ENCODE data around the gene PAPPA. TPM values are rescaled to one million over a fixed set of nuclear protein-coding genes. Genes with fewer than 3 reads are reported as not detected.

Gene PAPPA
- total RNA-seq, 2 donors from 2014 or later = 0.26 to 0.35 TPM

GRCh38 chr9:116329470-116329869 is 175.9 kb downstream of the PAPPA start:
- Mint-ChIP-seq H3K4me1 (no peaks in the 10 kb centered on the region), H3K9me3 (peaks cover 3% of the 10 kb centered on the region), H3K36me3 (ENCODE audit: low read depth) (no peaks in the 10 kb centered on the region), H3K4me3 (no peak overlapping the region), H3K27me3 (peaks cover 13% of the 10 kb centered on the region), H3K27ac (no peak overlapping the region)
- no peak for ATAC-seq (replicated peaks)

- H3K27me3 Mint-ChIP-seq = peaks cover 10% of the 10 kb centered on the region
- no peaks in the 10 kb centered on the region for H3K36me3 Mint-ChIP-seq (ENCODE audit: low read depth)
- peaks cover 3% of the 10 kb centered on the region for H3K9me3 Mint-ChIP-seq
- H3K27ac Mint-ChIP-seq = no peak overlapping the region
- H3K4me3 Mint-ChIP-seq = no peak overlapping the region
- ATAC-seq (replicated peaks) = no peak
- H3K4me1 Mint-ChIP-seq = no peaks in the 10 kb centered on the region
Observed at GRCh38 chr9:116331241-116331640, 177.7 kb downstream of the PAPPA start.

GRCh38 chr9:116332090-116332489 is 178.5 kb downstream of the PAPPA start:
- no peaks in the 10 kb centered on the region for H3K36me3 Mint-ChIP-seq (ENCODE audit: low read depth)
- H3K4me3 Mint-ChIP-seq = no peak overlapping the region
- H3K27me3 Mint-ChIP-seq = peaks cover 5% of the 10 kb centered on the region
- peaks cover under 1% of the 10 kb centered on the region for H3K9me3 Mint-ChIP-seq
- no peaks in the 10 kb centered on the region for H3K4me1 Mint-ChIP-seq
- no peak overlapping the region for H3K27ac Mint-ChIP-seq
- no peak for ATAC-seq (replicated peaks)

- Mint-ChIP-seq H3K9me3 (no peaks in the 10 kb centered on the region), H3K4me1 (no peaks in the 10 kb centered on the region), H3K27me3 (peaks cover 8% of the 10 kb centered on the region), H3K4me3 (no peak overlapping the region), H3K27ac (no peak overlapping the region), H3K36me3 (ENCODE audit: low read depth) (no peaks in the 10 kb centered on the region)
- ATAC-seq (replicated peaks) = no peak
Observed at GRCh38 chr9:116333254-116333653, 179.7 kb downstream of the PAPPA start.

GRCh38 chr9:116334546-116335150 is 181.1 kb downstream of the PAPPA start:
- Mint-ChIP-seq H3K4me1 (no peaks in the 10 kb centered on the region), H3K9me3 (no peaks in the 10 kb centered on the region), H3K36me3 (ENCODE audit: low read depth) (no peaks in the 10 kb centered on the region), H3K27ac (no peak overlapping the region), H3K27me3 (peaks cover 11% of the 10 kb centered on the region), H3K4me3 (no peak overlapping the region)
- no peak for ATAC-seq (replicated peaks)

GRCh38 chr9:116335392-116335791 is 181.8 kb downstream of the PAPPA start:
- Mint-ChIP-seq H3K27me3 (peaks cover 14% of the 10 kb centered on the region), H3K4me1 (no peaks in the 10 kb centered on the region), H3K9me3 (no peaks in the 10 kb centered on the region), H3K4me3 (no peak overlapping the region), H3K36me3 (ENCODE audit: low read depth) (no peaks in the 10 kb centered on the region), H3K27ac (no peak overlapping the region)
- no peak for ATAC-seq (replicated peaks)

GRCh38 chr9:116336133-116336862 is 182.7 kb downstream of the PAPPA start:
- no peaks in the 10 kb centered on the region for H3K36me3 Mint-ChIP-seq (ENCODE audit: low read depth)
- no peak overlapping the region for H3K27ac Mint-ChIP-seq
- H3K9me3 Mint-ChIP-seq = no peaks in the 10 kb centered on the region
- no peak overlapping the region for H3K4me3 Mint-ChIP-seq
- peaks cover 14% of the 10 kb centered on the region for H3K27me3 Mint-ChIP-seq
- ATAC-seq (replicated peaks) = no peak
- no peaks in the 10 kb centered on the region for H3K4me1 Mint-ChIP-seq

GRCh38 chr9:116337015-116337414 is 183.4 kb downstream of the PAPPA start:
- H3K36me3 Mint-ChIP-seq (ENCODE audit: low read depth) = no peaks in the 10 kb centered on the region
- ATAC-seq (replicated peaks) = no peak
- no peak overlapping the region for H3K27ac Mint-ChIP-seq
- H3K4me3 Mint-ChIP-seq = no peak overlapping the region
- no peaks in the 10 kb centered on the region for H3K4me1 Mint-ChIP-seq
- no peaks in the 10 kb centered on the region for H3K9me3 Mint-ChIP-seq
- peaks cover 14% of the 10 kb centered on the region for H3K27me3 Mint-ChIP-seq

GRCh38 chr9:116340270-116340669 is 186.7 kb downstream of the PAPPA start:
- H3K36me3 Mint-ChIP-seq (ENCODE audit: low read depth) = no peaks in the 10 kb centered on the region
- H3K4me3 Mint-ChIP-seq = no peak overlapping the region
- no peak for ATAC-seq (replicated peaks)
- H3K4me1 Mint-ChIP-seq = no peaks in the 10 kb centered on the region
- H3K9me3 Mint-ChIP-seq = no peaks in the 10 kb centered on the region
- H3K27ac Mint-ChIP-seq = no peak overlapping the region
- H3K27me3 Mint-ChIP-seq = peaks cover 14% of the 10 kb centered on the region

GRCh38 chr9:116342061-116342460 is 188.5 kb downstream of the PAPPA start:
- Mint-ChIP-seq H3K9me3 (no peaks in the 10 kb centered on the region), H3K27me3 (peaks cover 13% of the 10 kb centered on the region), H3K4me3 (no peak overlapping the region), H3K4me1 (no peaks in the 10 kb centered on the region), H3K36me3 (ENCODE audit: low read depth) (no peaks in the 10 kb centered on the region), H3K27ac (no peak overlapping the region)
- no peak for ATAC-seq (replicated peaks)

GRCh38 chr9:116342941-116343340 is 189.3 kb downstream of the PAPPA start:
- Mint-ChIP-seq H3K27ac (no peak overlapping the region), H3K4me1 (no peaks in the 10 kb centered on the region), H3K4me3 (no peak overlapping the region), H3K9me3 (no peaks in the 10 kb centered on the region), H3K36me3 (ENCODE audit: low read depth) (no peaks in the 10 kb centered on the region), H3K27me3 (peaks cover 12% of the 10 kb centered on the region)
- no peak for ATAC-seq (replicated peaks)

- Mint-ChIP-seq H3K4me3 (no peak overlapping the region), H3K27me3 (peaks cover 6% of the 10 kb centered on the region), H3K27ac (no peak overlapping the region), H3K9me3 (peaks cover 3% of the 10 kb centered on the region), H3K36me3 (ENCODE audit: low read depth) (no peaks in the 10 kb centered on the region), H3K4me1 (no peaks in the 10 kb centered on the region)
- ATAC-seq (replicated peaks) = no peak
Observed at GRCh38 chr9:116344416-116344815, 190.8 kb downstream of the PAPPA start.

- Mint-ChIP-seq H3K27me3 (peaks cover 3% of the 10 kb centered on the region), H3K36me3 (ENCODE audit: low read depth) (no peaks in the 10 kb centered on the region), H3K9me3 (peaks cover 3% of the 10 kb centered on the region), H3K27ac (no peak overlapping the region), H3K4me1 (no peaks in the 10 kb centered on the region), H3K4me3 (no peak overlapping the region)
- no peak for ATAC-seq (replicated peaks)
Observed at GRCh38 chr9:116345393-116345792, 191.8 kb downstream of the PAPPA start.

GRCh38 chr9:116345817-116346216 is 192.2 kb downstream of the PAPPA start:
- Mint-ChIP-seq H3K27me3 (peaks cover 3% of the 10 kb centered on the region), H3K36me3 (ENCODE audit: low read depth) (no peaks in the 10 kb centered on the region), H3K27ac (no peak overlapping the region), H3K4me1 (no peaks in the 10 kb centered on the region), H3K4me3 (no peak overlapping the region), H3K9me3 (peaks cover 3% of the 10 kb centered on the region)
- ATAC-seq (replicated peaks) = no peak

GRCh38 chr9:116349684-116350083 is 196.1 kb downstream of the PAPPA start:
- no peaks in the 10 kb centered on the region for H3K27me3 Mint-ChIP-seq
- H3K9me3 Mint-ChIP-seq = peaks cover 3% of the 10 kb centered on the region
- H3K4me1 Mint-ChIP-seq = no peaks in the 10 kb centered on the region
- no peak overlapping the region for H3K4me3 Mint-ChIP-seq
- H3K36me3 Mint-ChIP-seq (ENCODE audit: low read depth) = no peaks in the 10 kb centered on the region
- ATAC-seq (replicated peaks) = no peak
- H3K27ac Mint-ChIP-seq = no peak overlapping the region
